ENCODE results near the gene CCDC188.

DNA sequence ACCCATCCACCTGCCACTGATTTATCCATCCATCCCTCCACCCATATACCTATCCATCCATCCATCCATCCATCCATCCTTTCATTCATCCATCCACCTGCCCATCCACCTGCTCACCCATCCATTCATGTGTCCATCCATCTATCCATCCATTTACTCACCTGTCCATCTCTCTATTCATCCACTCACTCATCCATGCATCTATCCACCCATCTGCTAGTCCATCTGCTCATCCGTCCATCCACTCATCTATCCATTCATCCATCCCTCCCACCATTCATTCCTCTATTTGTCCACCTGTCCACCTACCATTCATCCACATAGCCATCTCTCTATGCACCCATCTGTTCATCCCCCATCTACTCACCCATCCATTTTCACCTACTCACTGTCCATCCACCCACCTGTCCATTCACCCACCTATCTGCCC lies 48.6 kb upstream of the CCDC188 start:
- TF ChIP-seq, protein P1, sequence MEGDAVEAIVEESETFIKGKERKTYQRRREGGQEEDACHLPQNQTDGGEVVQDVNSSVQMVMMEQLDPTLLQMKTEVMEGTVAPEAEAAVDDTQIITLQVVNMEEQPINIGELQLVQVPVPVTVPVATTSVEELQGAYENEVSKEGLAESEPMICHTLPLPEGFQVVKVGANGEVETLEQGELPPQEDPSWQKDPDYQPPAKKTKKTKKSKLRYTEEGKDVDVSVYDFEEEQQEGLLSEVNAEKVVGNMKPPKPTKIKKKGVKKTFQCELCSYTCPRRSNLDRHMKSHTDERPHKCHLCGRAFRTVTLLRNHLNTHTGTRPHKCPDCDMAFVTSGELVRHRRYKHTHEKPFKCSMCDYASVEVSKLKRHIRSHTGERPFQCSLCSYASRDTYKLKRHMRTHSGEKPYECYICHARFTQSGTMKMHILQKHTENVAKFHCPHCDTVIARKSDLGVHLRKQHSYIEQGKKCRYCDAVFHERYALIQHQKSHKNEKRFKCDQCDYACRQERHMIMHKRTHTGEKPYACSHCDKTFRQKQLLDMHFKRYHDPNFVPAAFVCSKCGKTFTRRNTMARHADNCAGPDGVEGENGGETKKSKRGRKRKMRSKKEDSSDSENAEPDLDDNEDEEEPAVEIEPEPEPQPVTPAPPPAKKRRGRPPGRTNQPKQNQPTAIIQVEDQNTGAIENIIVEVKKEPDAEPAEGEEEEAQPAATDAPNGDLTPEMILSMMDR (conservative IDR thresholded peaks at IDR 0.05; ENCODE audit: low read depth, low read length) = no peak
- no peak for TF ChIP-seq EZH2 (IDR thresholded peaks at IDR 0.05; ENCODE audit: borderline replicate concordance, low read depth, low read length, poor library complexity, severe bottlenecking)

All from A673 (cell line).